K562 (cell line): ENCODE data around the gene CLIC1. TPM values are rescaled to one million over a fixed set of nuclear protein-coding genes. Genes with fewer than 3 reads are reported as not detected.

Experiments used
- BHLHE40 ChIP-seq: IDR thresholded peaks from 2 replicates; pipeline ENCODE4 v1.6.1; 2011; ENCODE audit warnings: low read length, improper control_type of control experiment
- CXXC5 ChIP-seq: fragments of 250-450 bp; sonication (Bioruptor Pico); IDR thresholded peaks from 2 replicates; pipeline ENCODE4 v1.8.0; 2022; ENCODE audit warnings: inconsistent platforms, mild to moderate bottlenecking, moderate library complexity
- E2F5 ChIP-seq: sonication (generic); formaldehyde crosslinking; IDR thresholded peaks from 2 replicates; pipeline ENCODE4 v1.8.0; 2022; ENCODE audit warnings: mild to moderate bottlenecking, missing genetic modification reagents
- HCFC1 ChIP-seq: IDR thresholded peaks from 2 replicates; pipeline ENCODE4 v1.6.1; 2012; ENCODE audit warnings: low read depth, low read length, improper control_type of control experiment
- NFATC3 ChIP-seq: fragments of 450-650 bp; IDR thresholded peaks from 2 replicates; pipeline ENCODE4 v1.6.1; 2017; ENCODE audit warnings: mild to moderate bottlenecking
- NFE2 ChIP-seq: IDR thresholded peaks from 2 replicates; pipeline ENCODE4 v1.6.1; 2014; ENCODE audit warnings: antibody characterized with exemption, low read depth
- PKNOX1 ChIP-seq: fragments of 450-650 bp; IDR thresholded peaks from 2 replicates; pipeline ENCODE4 v1.6.1; 2016
- RB1 ChIP-seq: fragments of 450-650 bp; IDR thresholded peaks from 2 replicates; pipeline ENCODE4 v1.6.1; 2017; ENCODE audit warnings: low read depth, mild to moderate bottlenecking
- RBFOX2 ChIP-seq: fragments of 200-400 bp; formaldehyde crosslinking; IDR thresholded peaks from 2 replicates; pipeline ENCODE4 v1.6.1; 2017; ENCODE audit warnings: low read depth, mild to moderate bottlenecking, low read length, moderate library complexity
- SP1 ChIP-seq: sonication (generic); formaldehyde crosslinking; IDR thresholded peaks from 2 replicates; pipeline ENCODE4 v1.8.1; 2022; ENCODE audit warnings: mild to moderate bottlenecking, missing genetic modification reagents
- TCF3 ChIP-seq: sonication (generic); formaldehyde crosslinking; IDR thresholded peaks from 2 replicates; pipeline ENCODE4 v1.4.0; 2020; ENCODE audit warnings: mild to moderate bottlenecking, missing genetic modification reagents
- ZBTB7A ChIP-seq: IDR thresholded peaks from 2 replicates; pipeline ENCODE4 v1.6.1; 2011; ENCODE audit warnings: low read depth, mild to moderate bottlenecking, low read length, moderate library complexity, borderline replicate concordance; ENCODE audit not compliant: control insufficient read depth
- ZKSCAN1 ChIP-seq: fragments of 150-350 bp; IDR thresholded peaks from 2 replicates; pipeline ENCODE4 v1.6.1; 2016; ENCODE audit warnings: low read depth, low read length
- ZSCAN32 ChIP-seq: fragments of 450-650 bp; formaldehyde crosslinking; IDR thresholded peaks from 2 replicates; pipeline ENCODE4 v1.4.0; 2020; ENCODE audit warnings: mild to moderate bottlenecking, moderate library complexity
- polyA plus RNA-seq, 8 experiments: library from polyadenylated mRNA; depleted of rRNA in 4 of 8; stranded (reverse) in 5 of 8; unstranded in 3 of 8; fragments of >200 nt; fragmentation: Nextera tagmentation in 2 of 8; fragmentation: Illumina TruSeq in 1 of 8; extraction: Ambion mirVana in 2 of 8; extraction: Trizol in 1 of 8; gene quantifications; 2 replicates each; pipeline versions ENCODE4 v1.2.1 to v1.2.3, GENCODE V29; 2011 to 2014; ENCODE audit warnings: inconsistent platforms in 1 of 8, missing spikeins in 1 of 8
- total RNA-seq, 7 experiments: library from RNA; depleted of rRNA in 6 of 7; stranded (reverse); fragments of >200 nt in 6 of 7; fragmentation: Illumina TruSeq in 2 of 7; extraction: Trizol in 2 of 7; gene quantifications; 2 replicates each; pipeline versions ENCODE4 v1.2.1 to v1.2.3, GENCODE V29; 2011 to 2021; ENCODE audit warnings: low replicate concordance in 1 of 7
- TF ChIP-seq, protein P1 (sequence below): fragments of 450-650 bp; IDR thresholded peaks from 2 replicates; pipeline ENCODE4 v1.6.1; 2017; ENCODE audit warnings: antibody characterized with exemption, mild to moderate bottlenecking
- TF ChIP-seq, protein P2 (sequence below): sonication (generic); formaldehyde crosslinking; IDR thresholded peaks from 2 replicates; pipeline ENCODE4 v1.8.1; 2023; ENCODE audit warnings: mild to moderate bottlenecking, missing genetic modification reagents

Gene CLIC1
- total and polyA plus RNA-seq, 9 of the 15 experiments (the other 6 are each of a cell fraction or from before 2014, with no cell fraction given), result 1,267 to 2,419 (median 1,808) TPM

- TF ChIP-seq NFATC3 (no peak), TCF3 (peak; percentile 17; the same call in 1 of the 2 replicates), SP1 (CRISPR knock-in tag) (no peak), RB1 (peak; percentile 25), ZBTB7A (peak; percentile 81; the same call in 1 of the 2 replicates), E2F5 (CRISPR knock-in tag) (no peak), ZSCAN32 (CRISPR knock-in tag) (no peak), ZKSCAN1 (0 out of 2 replicates have a peak, but pooled peaks have one; percentile 35), RBFOX2 (0 out of 2 replicates have a peak, but pooled peaks have one; percentile 28), PKNOX1 (peak; percentile 34; the same call in 1 of the 2 replicates), CXXC5 (CRISPR knock-in tag) (peak; percentile 48), NFE2 (no peak), HCFC1 (peak; percentile 49; the same call in 1 of the 2 replicates), BHLHE40 (peak; percentile 56; the same call in 1 of the 2 replicates)
- TF ChIP-seq, protein P1, sequence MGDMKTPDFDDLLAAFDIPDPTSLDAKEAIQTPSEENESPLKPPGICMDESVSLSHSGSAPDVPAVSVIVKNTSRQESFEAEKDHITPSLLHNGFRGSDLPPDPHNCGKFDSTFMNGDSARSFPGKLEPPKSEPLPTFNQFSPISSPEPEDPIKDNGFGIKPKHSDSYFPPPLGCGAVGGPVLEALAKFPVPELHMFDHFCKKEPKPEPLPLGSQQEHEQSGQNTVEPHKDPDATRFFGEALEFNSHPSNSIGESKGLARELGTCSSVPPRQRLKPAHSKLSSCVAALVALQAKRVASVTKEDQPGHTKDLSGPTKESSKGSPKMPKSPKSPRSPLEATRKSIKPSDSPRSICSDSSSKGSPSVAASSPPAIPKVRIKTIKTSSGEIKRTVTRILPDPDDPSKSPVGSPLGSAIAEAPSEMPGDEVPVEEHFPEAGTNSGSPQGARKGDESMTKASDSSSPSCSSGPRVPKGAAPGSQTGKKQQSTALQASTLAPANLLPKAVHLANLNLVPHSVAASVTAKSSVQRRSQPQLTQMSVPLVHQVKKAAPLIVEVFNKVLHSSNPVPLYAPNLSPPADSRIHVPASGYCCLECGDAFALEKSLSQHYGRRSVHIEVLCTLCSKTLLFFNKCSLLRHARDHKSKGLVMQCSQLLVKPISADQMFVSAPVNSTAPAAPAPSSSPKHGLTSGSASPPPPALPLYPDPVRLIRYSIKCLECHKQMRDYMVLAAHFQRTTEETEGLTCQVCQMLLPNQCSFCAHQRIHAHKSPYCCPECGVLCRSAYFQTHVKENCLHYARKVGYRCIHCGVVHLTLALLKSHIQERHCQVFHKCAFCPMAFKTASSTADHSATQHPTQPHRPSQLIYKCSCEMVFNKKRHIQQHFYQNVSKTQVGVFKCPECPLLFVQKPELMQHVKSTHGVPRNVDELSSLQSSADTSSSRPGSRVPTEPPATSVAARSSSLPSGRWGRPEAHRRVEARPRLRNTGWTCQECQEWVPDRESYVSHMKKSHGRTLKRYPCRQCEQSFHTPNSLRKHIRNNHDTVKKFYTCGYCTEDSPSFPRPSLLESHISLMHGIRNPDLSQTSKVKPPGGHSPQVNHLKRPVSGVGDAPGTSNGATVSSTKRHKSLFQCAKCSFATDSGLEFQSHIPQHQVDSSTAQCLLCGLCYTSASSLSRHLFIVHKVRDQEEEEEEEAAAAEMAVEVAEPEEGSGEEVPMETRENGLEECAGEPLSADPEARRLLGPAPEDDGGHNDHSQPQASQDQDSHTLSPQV, result peak; percentile 43; the same call in 1 of the 2 replicates
- TF ChIP-seq, protein P2, sequence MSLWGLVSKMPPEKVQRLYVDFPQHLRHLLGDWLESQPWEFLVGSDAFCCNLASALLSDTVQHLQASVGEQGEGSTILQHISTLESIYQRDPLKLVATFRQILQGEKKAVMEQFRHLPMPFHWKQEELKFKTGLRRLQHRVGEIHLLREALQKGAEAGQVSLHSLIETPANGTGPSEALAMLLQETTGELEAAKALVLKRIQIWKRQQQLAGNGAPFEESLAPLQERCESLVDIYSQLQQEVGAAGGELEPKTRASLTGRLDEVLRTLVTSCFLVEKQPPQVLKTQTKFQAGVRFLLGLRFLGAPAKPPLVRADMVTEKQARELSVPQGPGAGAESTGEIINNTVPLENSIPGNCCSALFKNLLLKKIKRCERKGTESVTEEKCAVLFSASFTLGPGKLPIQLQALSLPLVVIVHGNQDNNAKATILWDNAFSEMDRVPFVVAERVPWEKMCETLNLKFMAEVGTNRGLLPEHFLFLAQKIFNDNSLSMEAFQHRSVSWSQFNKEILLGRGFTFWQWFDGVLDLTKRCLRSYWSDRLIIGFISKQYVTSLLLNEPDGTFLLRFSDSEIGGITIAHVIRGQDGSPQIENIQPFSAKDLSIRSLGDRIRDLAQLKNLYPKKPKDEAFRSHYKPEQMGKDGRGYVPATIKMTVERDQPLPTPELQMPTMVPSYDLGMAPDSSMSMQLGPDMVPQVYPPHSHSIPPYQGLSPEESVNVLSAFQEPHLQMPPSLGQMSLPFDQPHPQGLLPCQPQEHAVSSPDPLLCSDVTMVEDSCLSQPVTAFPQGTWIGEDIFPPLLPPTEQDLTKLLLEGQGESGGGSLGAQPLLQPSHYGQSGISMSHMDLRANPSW (CRISPR knock-in tag), result peak; percentile 66; the same call in 1 of the 2 replicates
- TF ChIP-seq, all 486 proteins: peak for 78
These were observed 18.7 kb downstream of the CLIC1 start (continued) for GRCh38 chr6:31717499-31718222.
